Measurements from ENCODE around the gene TRPV4.

The TRPV4 gene

GRCh38 chr12:109836916-109837315 lies 3.7 kb upstream of the TRPV4 start:
- Histone ChIP-seq H3K4me1 (ENCODE audit: control insufficient read depth in 1 of 2, insufficient read depth in 2 of 2, low read length in 2 of 2) (peaks cover 0 to 5% of the 10 kb centered on the region in 2 donors), H3K4me3 (ENCODE audit: low read depth in 1 of 2, low read length in 2 of 2) (no peak overlapping the region), H3K9me3 (ENCODE audit: control insufficient read depth in 1 of 2, low read length in 2 of 2) (no peaks in the 10 kb centered on the region), H3K27me3 (ENCODE audit: low read depth, low read length) (no peaks in the 10 kb centered on the region), H3K36me3 (ENCODE audit: control insufficient read depth in 1 of 2, insufficient read depth in 2 of 2, low read length in 2 of 2) (no peaks in the 10 kb centered on the region), H3K27ac (ENCODE audit: low read length) (no peak overlapping the region)

GRCh38 chr12:109835827-109836226 lies 2.6 kb upstream of the TRPV4 start:
- H3K36me3 ChIP-seq (ENCODE audit: control insufficient read depth in 1 of 2, insufficient read depth in 2 of 2, low read length in 2 of 2) = no peaks in the 10 kb centered on the region
- peaks cover 0 to 5% of the 10 kb centered on the region in 2 donors for H3K4me1 ChIP-seq (ENCODE audit: control insufficient read depth in 1 of 2, insufficient read depth in 2 of 2, low read length in 2 of 2)
- H3K9me3 ChIP-seq (ENCODE audit: control insufficient read depth in 1 of 2, low read length in 2 of 2) = no peaks in the 10 kb centered on the region
- no peaks in the 10 kb centered on the region for H3K27me3 ChIP-seq (ENCODE audit: low read depth, low read length)
- H3K27ac ChIP-seq (ENCODE audit: low read length) = no peak overlapping the region
- no peak overlapping the region for H3K4me3 ChIP-seq (ENCODE audit: low read depth in 1 of 2, low read length in 2 of 2)

- H3K4me3 ChIP-seq (ENCODE audit: low read depth in 1 of 2, low read length in 2 of 2) = peak overlapping the region in 1 of 2 donors; percentile 53
- H3K4me1 ChIP-seq (ENCODE audit: control insufficient read depth in 1 of 2, insufficient read depth in 2 of 2, low read length in 2 of 2) = peaks cover 0 to 9% of the 10 kb centered on the region in 2 donors
- H3K36me3 ChIP-seq (ENCODE audit: control insufficient read depth in 1 of 2, insufficient read depth in 2 of 2, low read length in 2 of 2) = no peaks in the 10 kb centered on the region
- H3K27ac ChIP-seq (ENCODE audit: low read length) = no peak overlapping the region
- no peaks in the 10 kb centered on the region for H3K27me3 ChIP-seq (ENCODE audit: low read depth, low read length)
- H3K9me3 ChIP-seq (ENCODE audit: control insufficient read depth in 1 of 2, low read length in 2 of 2) = no peaks in the 10 kb centered on the region
Observed at GRCh38 chr12:109832541-109833306, 474 bp downstream of the TRPV4 start.

- Histone ChIP-seq H3K9me3 (ENCODE audit: control insufficient read depth in 1 of 2, low read length in 2 of 2) (no peaks in the 10 kb centered on the region), H3K27ac (ENCODE audit: low read length) (no peak overlapping the region), H3K36me3 (ENCODE audit: control insufficient read depth in 1 of 2, insufficient read depth in 2 of 2, low read length in 2 of 2) (no peaks in the 10 kb centered on the region), H3K27me3 (ENCODE audit: low read depth, low read length) (no peaks in the 10 kb centered on the region), H3K4me3 (ENCODE audit: low read depth in 1 of 2, low read length in 2 of 2) (no peak overlapping the region), H3K4me1 (ENCODE audit: control insufficient read depth in 1 of 2, insufficient read depth in 2 of 2, low read length in 2 of 2) (peaks cover 0 to 9% of the 10 kb centered on the region in 2 donors)
Observed at GRCh38 chr12:109831929-109832328, 1.3 kb downstream of the TRPV4 start.

GRCh38 chr12:109831365-109831764 lies 1.8 kb downstream of the TRPV4 start:
- H3K36me3 ChIP-seq (ENCODE audit: control insufficient read depth in 1 of 2, insufficient read depth in 2 of 2, low read length in 2 of 2) = no peaks in the 10 kb centered on the region
- no peaks in the 10 kb centered on the region for H3K27me3 ChIP-seq (ENCODE audit: low read depth, low read length)
- no peaks in the 10 kb centered on the region for H3K9me3 ChIP-seq (ENCODE audit: control insufficient read depth in 1 of 2, low read length in 2 of 2)
- no peak overlapping the region for H3K27ac ChIP-seq (ENCODE audit: low read length)
- no peak overlapping the region for H3K4me3 ChIP-seq (ENCODE audit: low read depth in 1 of 2, low read length in 2 of 2)
- H3K4me1 ChIP-seq (ENCODE audit: control insufficient read depth in 1 of 2, insufficient read depth in 2 of 2, low read length in 2 of 2) = peaks cover 0 to 9% of the 10 kb centered on the region in 2 donors

GRCh38 chr12:109830718-109831117 lies 2.5 kb downstream of the TRPV4 start:
- H3K27me3 ChIP-seq (ENCODE audit: low read depth, low read length) = no peaks in the 10 kb centered on the region
- H3K4me1 ChIP-seq (ENCODE audit: control insufficient read depth in 1 of 2, insufficient read depth in 2 of 2, low read length in 2 of 2) = peaks cover 0 to 9% of the 10 kb centered on the region in 2 donors
- no peak overlapping the region for H3K4me3 ChIP-seq (ENCODE audit: low read depth in 1 of 2, low read length in 2 of 2)
- no peak overlapping the region for H3K27ac ChIP-seq (ENCODE audit: low read length)
- H3K36me3 ChIP-seq (ENCODE audit: control insufficient read depth in 1 of 2, insufficient read depth in 2 of 2, low read length in 2 of 2) = no peaks in the 10 kb centered on the region
- H3K9me3 ChIP-seq (ENCODE audit: control insufficient read depth in 1 of 2, low read length in 2 of 2) = no peaks in the 10 kb centered on the region

GRCh38 chr12:109830267-109830666 lies 2.9 kb downstream of the TRPV4 start:
- no peak overlapping the region for H3K4me3 ChIP-seq (ENCODE audit: low read depth in 1 of 2, low read length in 2 of 2)
- H3K27ac ChIP-seq (ENCODE audit: low read length) = no peak overlapping the region
- no peaks in the 10 kb centered on the region for H3K27me3 ChIP-seq (ENCODE audit: low read depth, low read length)
- peaks cover 0 to 9% of the 10 kb centered on the region in 2 donors for H3K4me1 ChIP-seq (ENCODE audit: control insufficient read depth in 1 of 2, insufficient read depth in 2 of 2, low read length in 2 of 2)
- H3K36me3 ChIP-seq (ENCODE audit: control insufficient read depth in 1 of 2, insufficient read depth in 2 of 2, low read length in 2 of 2) = no peaks in the 10 kb centered on the region
- no peaks in the 10 kb centered on the region for H3K9me3 ChIP-seq (ENCODE audit: control insufficient read depth in 1 of 2, low read length in 2 of 2)

GRCh38 chr12:109829667-109830066 lies 3.5 kb downstream of the TRPV4 start:
- Histone ChIP-seq H3K27me3 (ENCODE audit: low read depth, low read length) (no peaks in the 10 kb centered on the region), H3K36me3 (ENCODE audit: control insufficient read depth in 1 of 2, insufficient read depth in 2 of 2, low read length in 2 of 2) (no peaks in the 10 kb centered on the region), H3K27ac (ENCODE audit: low read length) (no peak overlapping the region), H3K4me3 (ENCODE audit: low read depth in 1 of 2, low read length in 2 of 2) (no peak overlapping the region), H3K4me1 (ENCODE audit: control insufficient read depth in 1 of 2, insufficient read depth in 2 of 2, low read length in 2 of 2) (peaks cover 0 to 9% of the 10 kb centered on the region in 2 donors), H3K9me3 (ENCODE audit: control insufficient read depth in 1 of 2, low read length in 2 of 2) (no peaks in the 10 kb centered on the region)

GRCh38 chr12:109828754-109829511 lies 4.3 kb downstream of the TRPV4 start:
- Histone ChIP-seq H3K27ac (ENCODE audit: low read length) (no peak overlapping the region), H3K4me3 (ENCODE audit: low read depth in 1 of 2, low read length in 2 of 2) (no peak overlapping the region), H3K4me1 (ENCODE audit: control insufficient read depth in 1 of 2, insufficient read depth in 2 of 2, low read length in 2 of 2) (peaks cover 0 to 9% of the 10 kb centered on the region in 2 donors), H3K27me3 (ENCODE audit: low read depth, low read length) (no peaks in the 10 kb centered on the region), H3K36me3 (ENCODE audit: control insufficient read depth in 1 of 2, insufficient read depth in 2 of 2, low read length in 2 of 2) (no peaks in the 10 kb centered on the region), H3K9me3 (ENCODE audit: control insufficient read depth in 1 of 2, low read length in 2 of 2) (no peaks in the 10 kb centered on the region)

- no peaks in the 10 kb centered on the region for H3K27me3 ChIP-seq (ENCODE audit: low read depth, low read length)
- H3K27ac ChIP-seq (ENCODE audit: low read length) = no peak overlapping the region
- H3K4me3 ChIP-seq (ENCODE audit: low read depth in 1 of 2, low read length in 2 of 2) = no peak overlapping the region
- H3K36me3 ChIP-seq (ENCODE audit: control insufficient read depth in 1 of 2, insufficient read depth in 2 of 2, low read length in 2 of 2) = no peaks in the 10 kb centered on the region
- no peaks in the 10 kb centered on the region for H3K9me3 ChIP-seq (ENCODE audit: control insufficient read depth in 1 of 2, low read length in 2 of 2)
- H3K4me1 ChIP-seq (ENCODE audit: control insufficient read depth in 1 of 2, insufficient read depth in 2 of 2, low read length in 2 of 2) = peaks cover 0 to 5% of the 10 kb centered on the region in 2 donors
Observed at GRCh38 chr12:109827566-109828550, 5.3 kb downstream of the TRPV4 start.

- H3K9me3 ChIP-seq (ENCODE audit: control insufficient read depth in 1 of 2, low read length in 2 of 2) = no peaks in the 10 kb centered on the region
- H3K36me3 ChIP-seq (ENCODE audit: control insufficient read depth in 1 of 2, insufficient read depth in 2 of 2, low read length in 2 of 2) = no peaks in the 10 kb centered on the region
- no peak overlapping the region for H3K4me3 ChIP-seq (ENCODE audit: low read depth in 1 of 2, low read length in 2 of 2)
- H3K4me1 ChIP-seq (ENCODE audit: control insufficient read depth in 1 of 2, insufficient read depth in 2 of 2, low read length in 2 of 2) = peaks cover 0 to 4% of the 10 kb centered on the region in 2 donors
- H3K27ac ChIP-seq (ENCODE audit: low read length) = no peak overlapping the region
- no peaks in the 10 kb centered on the region for H3K27me3 ChIP-seq (ENCODE audit: low read depth, low read length)
Observed at GRCh38 chr12:109827080-109827479, 6.1 kb downstream of the TRPV4 start.
